ENCODE measurements around the gene CRAT.
A peak's percentile ranks its signal among the peaks of the same experiment; 100 is the strongest.

CRAT gene

GRCh38 chr9:129110740-129111527 lies at the start of gene CRAT, which contains the start of gene PTPA:
CRAT (minus strand) TSS chr9:129110793; CDS start chr9:129110509, 284 bp downstream.
PTPA (plus strand) TSS chr9:129111415; CDS start chr9:129111601, 186 bp downstream.
- DNase-seq = peak; percentile 95

GRCh38 chr9:129156163-129156562 lies 45.6 kb upstream of the CRAT start:
- DNase-seq = no peak

GRCh38 chr9:129154866-129155477 lies 44.4 kb upstream of the CRAT start:
- DNase-seq = no peak

- no peak for DNase-seq
These were observed 40.9 kb upstream of the CRAT start for GRCh38 chr9:129151469-129151868.

DNA sequence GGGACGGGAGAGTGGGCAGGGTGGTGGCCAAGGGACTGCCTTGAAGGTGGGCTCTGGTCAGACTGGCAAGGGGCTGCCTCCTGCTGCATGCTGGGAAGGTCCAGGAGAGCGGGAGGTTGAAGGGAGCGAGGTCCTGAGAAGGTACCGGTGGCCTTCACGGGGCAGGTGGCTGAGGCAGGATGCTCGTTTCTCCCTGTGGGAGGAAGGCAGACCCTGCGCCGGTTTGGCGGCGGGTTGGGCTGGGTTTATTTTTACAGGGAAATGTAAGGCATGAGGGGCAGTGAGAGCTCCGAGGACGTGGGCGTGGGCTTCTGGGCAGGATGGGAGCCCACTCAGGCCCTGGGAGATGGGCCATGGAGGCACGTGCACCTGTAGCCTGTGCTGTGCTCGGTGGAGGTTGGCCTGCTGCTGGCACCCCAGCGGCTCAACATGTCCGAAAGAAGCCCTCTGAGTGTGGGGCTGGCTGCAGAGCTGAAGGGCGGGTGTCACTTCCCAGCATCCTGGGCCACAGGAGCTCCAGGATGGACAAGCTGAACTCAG lies 40.1 kb upstream of the CRAT start:
- DNase-seq = no peak

GRCh38 chr9:129150122-129150521 lies 39.5 kb upstream of the CRAT start:
- no peak for DNase-seq

DNA sequence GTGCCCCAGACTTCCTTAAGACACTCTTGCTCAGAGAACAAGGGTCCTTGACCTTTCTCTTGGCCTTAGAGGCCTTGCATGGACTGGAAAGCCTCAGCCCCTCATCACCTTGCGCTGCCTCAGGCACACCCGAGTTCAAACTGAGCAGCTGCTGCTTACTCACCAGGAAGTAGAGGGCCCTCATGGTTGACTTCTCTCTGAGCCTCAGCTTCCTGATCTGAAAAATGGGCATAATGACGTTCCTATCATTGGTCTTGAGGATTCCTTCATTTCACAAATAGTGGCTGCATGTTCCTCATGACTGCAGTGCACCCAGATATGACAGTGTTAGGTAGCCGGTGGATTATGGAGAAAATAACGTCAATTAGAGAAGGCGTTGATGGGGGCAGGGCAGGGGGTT lies 38.8 kb upstream of the CRAT start:
- no peak for DNase-seq

DNA sequence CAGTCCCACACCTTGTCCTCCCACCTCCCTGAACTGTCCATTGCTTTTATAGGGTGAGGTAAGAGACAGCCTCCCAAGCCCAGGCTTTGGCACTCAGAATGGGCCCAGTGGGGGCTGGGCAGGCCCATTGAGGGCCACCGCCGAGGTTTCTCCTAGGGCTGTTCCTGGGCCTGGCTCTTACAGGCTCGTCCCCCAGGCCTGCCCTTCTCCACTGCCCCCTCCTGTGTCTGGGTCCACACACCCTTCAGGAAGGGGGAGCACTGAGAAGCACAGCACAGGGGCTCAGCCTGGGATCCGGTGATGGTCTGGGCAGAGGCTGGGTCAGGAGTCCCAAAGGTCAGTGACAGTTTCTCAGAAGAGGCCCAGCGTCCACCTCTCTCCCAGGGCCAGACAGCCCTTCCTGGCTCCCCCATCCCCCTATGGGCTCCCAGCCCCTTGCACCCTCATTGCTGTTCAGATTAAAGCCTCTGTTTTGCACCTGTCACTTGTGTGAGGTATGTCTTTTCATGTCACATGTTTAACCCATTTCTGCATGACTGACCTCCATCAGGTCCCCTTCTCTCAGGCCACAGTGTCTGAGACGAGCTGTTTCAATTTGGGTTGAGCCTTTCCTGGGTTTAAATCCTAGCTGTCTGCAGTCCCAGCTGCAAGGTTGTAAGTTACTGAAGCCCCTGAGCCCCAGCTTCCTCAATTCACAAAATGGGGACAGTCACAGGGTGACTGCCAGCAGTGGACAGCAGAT lies 38.0 kb upstream of the CRAT start:
- no peak for DNase-seq

- DNase-seq = no peak
These were observed 35.9 kb upstream of the CRAT start for GRCh38 chr9:129146441-129146941.

- DNase-seq = no peak
These were observed 35.3 kb upstream of the CRAT start for GRCh38 chr9:129145841-129146292.

- no peak for DNase-seq
These were observed 34.7 kb upstream of the CRAT start for GRCh38 chr9:129145316-129145715.

GRCh38 chr9:129143031-129143927 lies 32.7 kb upstream of the CRAT start:
- peak; percentile 24 to 63 for DNase-seq

GRCh38 chr9:129142138-129142935 lies 31.7 kb upstream of the CRAT start:
- no peak for DNase-seq

DNA sequence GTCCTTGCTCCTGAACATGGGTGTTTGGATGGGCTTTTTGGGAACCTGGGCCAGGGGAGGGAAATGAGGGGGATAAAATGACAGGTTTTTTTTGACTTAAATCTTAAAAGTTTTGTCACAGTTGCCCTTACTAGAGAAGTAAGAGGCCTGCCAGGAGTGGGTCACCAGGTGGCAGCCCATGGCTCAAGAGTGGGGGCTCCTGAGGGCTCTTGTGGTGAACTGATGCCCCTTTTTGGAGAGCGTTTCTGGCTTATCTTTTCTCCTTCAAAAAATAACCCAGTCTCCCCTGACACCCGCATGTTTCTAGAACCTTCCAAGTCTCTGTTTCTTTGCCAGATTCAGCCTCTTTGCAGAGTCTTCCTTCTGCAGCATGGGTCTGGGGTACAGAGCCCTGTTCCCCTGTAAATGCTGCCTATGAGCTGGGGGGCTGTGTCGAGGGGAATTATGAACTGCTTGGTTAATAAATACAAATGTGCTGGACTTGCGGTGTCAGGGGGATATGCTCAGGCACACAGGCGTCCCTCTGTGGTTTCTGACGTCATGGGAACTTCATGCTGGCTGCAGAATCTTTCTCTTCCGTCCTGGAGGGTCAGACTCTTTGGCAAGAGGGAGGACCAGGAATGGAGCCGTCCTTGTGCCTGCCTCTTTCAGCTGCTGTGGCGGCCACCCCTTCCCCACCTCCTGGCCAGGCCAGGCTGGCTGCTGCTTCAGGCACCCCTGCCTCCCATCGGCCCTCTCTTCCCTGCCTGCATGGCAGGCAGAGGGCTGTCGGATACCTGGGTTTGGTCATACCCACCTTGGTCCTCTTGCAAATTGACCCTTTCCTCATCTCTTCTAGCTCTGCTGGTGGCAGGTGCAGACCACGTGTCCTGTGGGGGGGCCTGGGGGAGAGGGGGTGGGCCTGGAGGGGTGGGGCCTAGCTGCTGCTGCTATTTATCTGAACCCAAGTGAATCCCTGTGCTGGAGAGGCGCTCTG lies 30.8 kb upstream of the CRAT start:
- peak in 1 of 2 experiments; percentile 66 for DNase-seq

DNA sequence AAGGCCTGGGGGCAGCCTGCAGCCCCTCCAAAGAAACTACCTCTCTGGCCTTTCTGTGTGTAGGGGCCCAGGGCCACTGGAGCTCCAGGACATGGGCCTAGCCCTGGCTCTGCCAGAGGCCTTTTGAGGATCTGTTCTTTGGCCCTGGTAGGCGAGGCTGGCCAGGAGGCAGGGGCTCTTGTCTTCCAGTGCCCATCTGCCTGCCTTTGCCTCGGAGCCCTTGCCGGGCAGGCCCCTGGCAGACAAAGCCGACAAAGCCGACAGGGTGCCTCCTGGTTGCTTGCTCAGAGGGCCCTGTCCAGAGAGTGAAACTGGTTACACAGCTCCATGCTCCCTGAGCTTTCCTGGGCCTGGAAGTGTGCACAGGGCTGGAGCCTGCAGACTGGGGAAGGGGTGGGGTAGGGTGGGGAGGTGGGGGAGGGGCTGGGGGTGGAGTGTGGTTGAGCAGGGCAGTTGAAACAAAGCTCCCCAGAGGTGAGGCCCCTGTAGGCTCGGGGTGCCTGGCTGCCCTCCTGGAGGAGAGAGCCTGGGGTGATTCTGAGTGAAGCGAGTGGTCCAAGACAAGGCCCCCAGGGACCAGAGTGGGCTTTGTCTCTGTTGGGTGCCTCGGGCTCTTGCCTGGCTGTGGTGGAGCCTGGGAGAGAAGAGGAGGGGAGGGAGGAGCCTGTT lies 29.9 kb upstream of the CRAT start:
- DNase-seq = peak; percentile 58 to 80

GRCh38 chr9:129139993-129140396 lies 29.4 kb upstream of the CRAT start:
- peak; percentile 97 for DNase-seq

DNA sequence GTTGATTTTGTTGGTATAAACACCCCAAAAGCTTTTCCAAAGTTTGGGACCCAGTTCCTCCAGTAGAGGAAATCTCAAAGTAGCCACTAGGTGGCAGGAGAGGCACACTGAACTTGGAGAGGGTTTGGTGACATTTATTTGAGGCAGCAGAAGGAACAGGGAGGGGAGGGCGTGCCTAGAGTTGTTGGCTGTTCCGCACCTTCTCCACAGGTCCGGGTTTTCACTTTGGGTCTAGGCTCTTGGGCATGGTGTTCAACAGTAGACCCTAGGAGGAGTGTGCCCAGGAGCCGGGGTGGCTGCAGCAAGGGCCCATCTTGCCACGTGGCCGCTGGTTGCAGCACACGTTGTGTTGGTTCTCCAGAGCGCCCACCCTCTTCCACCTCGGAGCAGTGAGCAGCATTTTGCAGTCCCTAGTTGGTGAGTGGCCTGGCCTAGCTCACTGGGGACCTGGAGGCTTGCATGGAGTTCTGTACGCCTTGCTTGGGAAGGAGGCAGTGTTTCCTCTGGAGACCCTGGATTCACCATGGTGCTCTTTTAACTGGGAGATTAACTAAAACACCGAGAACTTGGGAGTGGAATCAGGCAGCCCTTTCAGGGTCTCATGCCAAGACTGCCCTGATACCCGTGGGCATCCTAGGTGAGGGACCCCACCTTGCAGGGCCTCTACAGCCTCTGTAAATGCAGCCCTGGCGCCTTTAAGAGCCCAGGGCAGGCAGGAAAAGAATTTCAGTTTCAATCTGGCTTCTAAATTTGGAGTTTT lies 28.8 kb upstream of the CRAT start:
- DNase-seq = peak; percentile 76 to 87

GRCh38 chr9:129138476-129139232 lies 28.1 kb upstream of the CRAT start:
- DNase-seq = no peak

Data from NCI-H524 (cell line).